Cardiac septum (tissue), 1 donor: ENCODE data around the gene NDST3. TPM values are rescaled to one million over a fixed set of nuclear protein-coding genes. Genes with fewer than 3 reads are reported as not detected.

ENCODE experiments used
- DNase-seq: peaks from one replicate; pipeline ENCODE4 v3.0.0-alpha.2; 2020; ENCODE audit warnings: low spot score
- intact Hi-C: fragments of 100-400 bp; cut with DNase I; formaldehyde crosslinking; loops from one replicate; pipeline ENCODE4 v1.14.0; 2022
- total RNA-seq: library from RNA; stranded (reverse); fragmentation: NEBNext Ultra II Directional; extraction: Animal tissue kit (Norgen Biotek cat#: 25700); gene quantifications from one replicate; pipeline ENCODE4 v1.2.1, GENCODE V29; 2021
- donor health status: DM: no; HTN: no; CAD: no.

Gene NDST3
- total RNA-seq, 1 donor from 2014 or later, result not detected

- intact Hi-C loops, result no loop called here
- no peak for DNase-seq
These were observed 137.1 kb downstream of the NDST3 start for GRCh38 chr4:118171381-118171780.

GRCh38 chr4:118173126-118173525 lies 138.8 kb downstream of the NDST3 start:
- no peak for DNase-seq
- intact Hi-C loops, result no loop called here

GRCh38 chr4:118173956-118174725 lies 139.9 kb downstream of the NDST3 start:
- no peak for DNase-seq
- intact Hi-C loops, result no loop called here

GRCh38 chr4:118175506-118175905 lies 141.2 kb downstream of the NDST3 start:
- intact Hi-C loops, result no loop called here
- no peak for DNase-seq

GRCh38 chr4:118177126-118177525 lies 142.8 kb downstream of the NDST3 start:
- no peak for DNase-seq
- intact Hi-C loops, result no loop called here

- no peak for DNase-seq
- intact Hi-C loops, result no loop called here
These were observed 146.5 kb downstream of the NDST3 start for GRCh38 chr4:118180776-118181175.

GRCh38 chr4:118190903-118191302 lies 156.6 kb downstream of the NDST3 start:
- intact Hi-C loops, result no loop called here
- no peak for DNase-seq

GRCh38 chr4:118193421-118193820 lies 159.1 kb downstream of the NDST3 start:
- intact Hi-C loops, result no loop called here
- no peak for DNase-seq

GRCh38 chr4:118206627-118207026 lies 172.3 kb downstream of the NDST3 start:
- intact Hi-C loops, result no loop called here
- no peak for DNase-seq

GRCh38 chr4:118213101-118213500 lies 178.8 kb downstream of the NDST3 start:
- no peak for DNase-seq

GRCh38 chr4:118215826-118216225 lies 181.5 kb downstream of the NDST3 start:
- intact Hi-C loops, result no loop called here
- no peak for DNase-seq

More at GRCh38 chr4:118213101-118213500, 178.8 kb downstream of the NDST3 start:
- intact Hi-C loops, result no loop called here

- DNase-seq, result no peak
- intact Hi-C loops, result loop anchor here (10.0 kb wide), 1 partner anchor 1087 kb away; no protein-coding TSS in a partner anchor
These were observed 187.0 kb downstream of the NDST3 start for GRCh38 chr4:118221227-118221800.

- intact Hi-C loops, result loop anchor here (10.0 kb wide), 1 partner anchor 1090 kb away; no protein-coding TSS in a partner anchor
These were observed 190.1 kb downstream of the NDST3 start for GRCh38 chr4:118224243-118224829.

GRCh38 chr4:118225511-118225910 lies 191.2 kb downstream of the NDST3 start:
- DNase-seq, result no peak
- intact Hi-C loops, result loop anchor here (10.0 kb wide), 1 partner anchor 1091 kb away; no protein-coding TSS in a partner anchor

More at GRCh38 chr4:118224243-118224829, 190.1 kb downstream of the NDST3 start:
- DNase-seq, result no peak

GRCh38 chr4:118226311-118227010 lies 192.2 kb downstream of the NDST3 start:
- DNase-seq, result no peak
- intact Hi-C loops, result loop anchor here (10.0 kb wide), 1 partner anchor 1092 kb away; no protein-coding TSS in a partner anchor

GRCh38 chr4:118235566-118236120 lies 201.4 kb downstream of the NDST3 start:
- DNase-seq, result no peak
- intact Hi-C loops, result no loop called here

- intact Hi-C loops, result no loop called here
- DNase-seq, result no peak
These were observed 203.2 kb downstream of the NDST3 start for GRCh38 chr4:118237531-118237930.

- no peak for DNase-seq
- intact Hi-C loops, result no loop called here
These were observed 215.6 kb downstream of the NDST3 start for GRCh38 chr4:118249890-118250289.

- no peak for DNase-seq
- intact Hi-C loops, result no loop called here
These were observed 220.1 kb downstream of the NDST3 start for GRCh38 chr4:118254368-118254767.

- intact Hi-C loops, result no loop called here
- no peak for DNase-seq
These were observed 224.8 kb downstream of the NDST3 start for GRCh38 chr4:118259111-118259510.
